Right atrium auricular region (tissue), 2 donors: Measurements from ENCODE around the gene CSH1. TPM values are rescaled to one million over a fixed set of nuclear protein-coding genes. Genes with fewer than 3 reads are reported as not detected.

Source experiments
- DNase-seq: peaks from one replicate; pipeline ENCODE4 v3.0.0-alpha.2; 2019; ENCODE audit warnings: low spot score
- H3K27ac ChIP-seq, 2 donors: fragments of 200-600 bp; sonication (generic); 1 replicate in 1 of 2; 2 replicates in 1 of 2; pipeline ENCODE4 v1.5.1; 2016 to 2019
- H3K27me3 ChIP-seq, 2 donors: fragments of 200-600 bp; sonication (generic); one replicate each; pipeline versions ENCODE4 v1.5.1 to v1.6.0; 2017 to 2019
- H3K36me3 ChIP-seq: fragments of 200-600 bp; sonication (generic); one replicate; pipeline ENCODE4 v1.5.1; 2016
- H3K4me1 ChIP-seq, 2 donors: fragments of 200-600 bp; sonication (generic); one replicate each; pipeline versions ENCODE4 v1.5.1 to v1.6.0; 2017 to 2019
- H3K4me3 ChIP-seq, 2 donors: fragments of 200-600 bp; sonication (generic); 1 replicate in 1 of 2; 2 replicates in 1 of 2; pipeline ENCODE4 v1.5.1; 2017 to 2019; ENCODE audit warnings: mild to moderate bottlenecking in 1 of 2, moderate library complexity in 1 of 2
- H3K9me3 ChIP-seq, 2 donors: fragments of 200-600 bp; sonication (generic); one replicate each; pipeline ENCODE4 v1.5.1; 2019
- total RNA-seq, 2 donors: library from RNA; depleted of rRNA; stranded (reverse); fragments of >200 nt; gene quantifications; one replicate each; pipeline ENCODE4 v1.1.0, GENCODE V29; 2016
- TF ChIP-seq, protein P1 (sequence below), 2 donors: fragments of 200-600 bp; sonication (generic); IDR thresholded peaks; one replicate each; pipeline ENCODE4 v1.5.1; 2019; ENCODE audit warnings: antibody characterized with exemption in 2 of 2

Gene CSH1
- total RNA-seq, 2 donors from 2014 or later: not detected

DNA sequence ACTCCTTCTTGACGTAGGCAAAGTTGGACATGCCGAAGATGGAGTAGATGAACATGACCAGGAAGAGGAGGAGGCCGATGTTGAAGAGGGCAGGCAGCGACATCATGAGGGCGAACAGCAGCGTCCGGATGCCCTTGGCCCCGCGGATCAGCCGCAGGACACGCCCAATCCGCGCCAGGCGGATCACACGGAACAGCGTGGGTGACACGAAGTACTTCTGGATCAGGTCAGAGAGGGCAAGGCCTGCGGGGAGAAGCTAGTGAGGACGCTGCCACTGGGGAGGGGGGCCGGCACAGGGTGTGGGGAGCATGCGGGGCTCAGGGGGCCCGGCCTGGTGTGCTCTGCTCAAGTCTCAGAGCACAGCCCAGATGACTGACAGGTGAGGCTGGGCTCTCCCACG is 45.4 kb upstream of the CSH1 start:
- Histone ChIP-seq H3K36me3 (no peaks in the 10 kb centered on the region), H3K27me3 (no peaks in the 10 kb centered on the region), H3K4me3 (no peak overlapping the region), H3K27ac (no peak overlapping the region), H3K4me1 (peaks cover 0 to 8% of the 10 kb centered on the region in 2 donors), H3K9me3 (no peaks in the 10 kb centered on the region)
- no peak for DNase-seq
- TF ChIP-seq, protein P1, sequence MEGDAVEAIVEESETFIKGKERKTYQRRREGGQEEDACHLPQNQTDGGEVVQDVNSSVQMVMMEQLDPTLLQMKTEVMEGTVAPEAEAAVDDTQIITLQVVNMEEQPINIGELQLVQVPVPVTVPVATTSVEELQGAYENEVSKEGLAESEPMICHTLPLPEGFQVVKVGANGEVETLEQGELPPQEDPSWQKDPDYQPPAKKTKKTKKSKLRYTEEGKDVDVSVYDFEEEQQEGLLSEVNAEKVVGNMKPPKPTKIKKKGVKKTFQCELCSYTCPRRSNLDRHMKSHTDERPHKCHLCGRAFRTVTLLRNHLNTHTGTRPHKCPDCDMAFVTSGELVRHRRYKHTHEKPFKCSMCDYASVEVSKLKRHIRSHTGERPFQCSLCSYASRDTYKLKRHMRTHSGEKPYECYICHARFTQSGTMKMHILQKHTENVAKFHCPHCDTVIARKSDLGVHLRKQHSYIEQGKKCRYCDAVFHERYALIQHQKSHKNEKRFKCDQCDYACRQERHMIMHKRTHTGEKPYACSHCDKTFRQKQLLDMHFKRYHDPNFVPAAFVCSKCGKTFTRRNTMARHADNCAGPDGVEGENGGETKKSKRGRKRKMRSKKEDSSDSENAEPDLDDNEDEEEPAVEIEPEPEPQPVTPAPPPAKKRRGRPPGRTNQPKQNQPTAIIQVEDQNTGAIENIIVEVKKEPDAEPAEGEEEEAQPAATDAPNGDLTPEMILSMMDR (IDR thresholded peaks at IDR 0.05): no peak

DNA sequence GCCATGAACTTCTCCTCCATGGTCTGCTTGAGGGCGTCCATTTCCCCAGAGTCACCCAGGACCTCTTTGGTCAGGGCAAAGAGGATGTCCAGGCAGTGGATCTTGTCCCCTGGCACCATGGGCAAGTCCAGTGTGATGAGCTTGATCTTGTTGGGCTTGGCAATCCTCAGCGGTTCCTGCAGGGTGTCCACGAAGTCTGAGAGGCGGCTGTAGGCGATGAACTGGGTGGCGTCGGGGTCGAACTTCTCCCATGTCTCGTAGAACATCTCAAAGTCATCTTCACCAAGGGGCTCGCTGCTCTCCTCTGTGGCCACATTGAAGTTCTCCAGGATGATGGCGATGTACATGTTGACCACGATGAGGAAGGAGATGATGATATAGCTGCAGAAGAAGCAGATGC is 44.8 kb upstream of the CSH1 start:
- no peak for DNase-seq
- Histone ChIP-seq H3K27me3 (no peaks in the 10 kb centered on the region), H3K36me3 (no peaks in the 10 kb centered on the region), H3K9me3 (no peaks in the 10 kb centered on the region), H3K4me3 (no peak overlapping the region), H3K4me1 (peaks cover 0 to 2% of the 10 kb centered on the region in 2 donors), H3K27ac (no peak overlapping the region)
- TF ChIP-seq, protein P1 (IDR thresholded peaks at IDR 0.05): no peak

DNA sequence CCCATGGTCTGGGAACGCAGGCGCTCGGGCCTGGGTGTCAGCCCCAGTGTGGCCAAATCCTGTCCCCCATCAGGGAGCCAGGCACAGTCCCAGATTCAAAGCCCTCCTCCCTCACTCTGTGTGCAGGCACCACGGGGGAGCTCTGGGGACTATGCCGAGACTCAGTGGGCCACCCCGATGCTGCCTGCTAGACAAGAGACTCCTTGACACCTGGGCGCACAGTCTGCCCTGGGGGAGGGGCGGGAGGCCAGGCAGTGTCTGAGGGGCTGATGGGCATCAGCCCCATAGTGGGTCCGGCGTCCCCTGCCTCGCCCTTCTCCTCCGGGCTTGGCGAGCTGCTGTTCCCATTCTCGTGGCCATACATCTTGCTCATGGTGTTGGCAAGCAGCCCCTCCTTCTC is 44.2 kb upstream of the CSH1 start:
- DNase-seq: no peak
- Histone ChIP-seq H3K4me1 (no peaks in the 10 kb centered on the region), H3K27me3 (no peaks in the 10 kb centered on the region), H3K9me3 (no peaks in the 10 kb centered on the region), H3K27ac (no peak overlapping the region), H3K4me3 (no peak overlapping the region), H3K36me3 (no peaks in the 10 kb centered on the region)
- TF ChIP-seq, protein P1 (IDR thresholded peaks at IDR 0.05): no peak

DNA sequence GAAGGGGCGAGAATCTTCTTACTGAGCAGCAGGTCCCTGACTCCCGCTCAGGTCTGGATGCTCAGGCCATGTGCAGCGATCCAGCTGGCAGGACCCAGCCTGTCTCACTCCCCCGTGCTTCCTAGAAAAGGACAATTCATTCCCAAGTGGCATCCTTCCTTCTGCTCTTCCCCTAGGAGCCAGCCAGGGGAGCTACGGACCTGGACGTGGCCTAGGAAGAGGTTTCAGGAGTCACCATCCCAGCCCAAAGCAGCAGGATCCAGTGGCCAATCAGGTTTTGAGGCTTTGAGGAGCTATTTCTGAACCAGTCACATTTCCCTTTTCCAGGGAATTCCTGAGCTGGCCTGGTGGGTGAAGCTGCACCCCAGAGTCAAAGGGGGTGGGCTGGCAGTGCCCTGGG is 43.5 kb upstream of the CSH1 start:
- no peak for DNase-seq
- Histone ChIP-seq H3K4me1 (no peaks in the 10 kb centered on the region), H3K27me3 (no peaks in the 10 kb centered on the region), H3K4me3 (no peak overlapping the region), H3K27ac (no peak overlapping the region), H3K36me3 (no peaks in the 10 kb centered on the region), H3K9me3 (no peaks in the 10 kb centered on the region)
- TF ChIP-seq, protein P1 (IDR thresholded peaks at IDR 0.05): no peak

DNA sequence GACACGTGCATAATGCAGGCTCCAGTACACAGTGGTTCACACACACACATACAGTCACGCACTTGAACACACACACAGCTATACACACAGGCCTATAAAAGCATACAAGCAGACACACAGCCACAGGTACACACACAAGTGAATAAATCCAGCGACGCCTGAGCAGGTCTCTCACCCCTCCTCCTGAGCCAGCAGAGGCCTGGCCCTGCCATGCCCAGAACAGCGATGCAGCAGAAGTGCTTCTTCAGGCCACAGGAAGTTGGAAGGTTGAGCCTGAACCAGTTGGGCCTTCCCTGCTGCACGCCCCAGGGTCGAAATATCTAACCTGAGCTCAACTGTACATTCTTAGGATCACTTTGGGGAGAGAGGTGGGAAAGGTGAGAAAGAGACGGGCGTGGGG is 43.0 kb upstream of the CSH1 start:
- no peaks in the 10 kb centered on the region for H3K4me1 ChIP-seq
- no peak overlapping the region for H3K27ac ChIP-seq
- H3K36me3 ChIP-seq: no peaks in the 10 kb centered on the region
- H3K9me3 ChIP-seq: no peaks in the 10 kb centered on the region
- TF ChIP-seq, protein P1 (IDR thresholded peaks at IDR 0.05): no peak
- no peak for DNase-seq
- no peak overlapping the region for H3K4me3 ChIP-seq
- H3K27me3 ChIP-seq: no peaks in the 10 kb centered on the region

DNA sequence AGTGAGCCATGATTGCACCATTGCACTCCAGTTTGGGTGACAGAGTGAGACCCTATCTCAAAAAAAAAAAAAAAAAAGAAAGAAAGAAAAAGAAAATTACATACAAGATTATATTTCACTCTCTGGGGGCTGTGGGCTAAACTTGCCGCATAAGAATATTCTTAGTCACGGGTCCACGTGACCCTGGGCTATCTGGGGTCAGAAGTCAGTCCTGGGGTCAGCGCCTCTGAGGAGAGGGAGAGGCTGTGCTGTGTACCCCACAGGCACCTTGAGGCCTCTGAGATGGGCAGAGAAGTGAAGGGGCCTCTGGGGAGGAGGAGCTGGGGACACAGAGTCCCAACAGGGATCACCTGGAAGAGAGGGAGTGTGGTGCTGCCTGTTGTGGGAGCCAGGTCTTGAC is 41.5 kb upstream of the CSH1 start:
- Histone ChIP-seq H3K36me3 (no peaks in the 10 kb centered on the region), H3K27me3 (no peaks in the 10 kb centered on the region), H3K4me1 (no peaks in the 10 kb centered on the region), H3K4me3 (no peak overlapping the region), H3K27ac (no peak overlapping the region), H3K9me3 (no peaks in the 10 kb centered on the region)
- TF ChIP-seq, protein P1 (IDR thresholded peaks at IDR 0.05): no peak
- DNase-seq: no peak
